T-helper 22 cell (primary cell): Measurements from ENCODE around the gene ATP9B.
"Not testable (repeated sequence)": the region's sequence is repeated elsewhere in the genome, so short reads cannot be mapped to it uniquely, and the experiment has no call there.

Experiments
- DNase-seq: peaks from one replicate; pipeline ENCODE4 v3.0.0-alpha.2; 2020; ENCODE audit warnings: low read depth

The ATP9B gene

DNA sequence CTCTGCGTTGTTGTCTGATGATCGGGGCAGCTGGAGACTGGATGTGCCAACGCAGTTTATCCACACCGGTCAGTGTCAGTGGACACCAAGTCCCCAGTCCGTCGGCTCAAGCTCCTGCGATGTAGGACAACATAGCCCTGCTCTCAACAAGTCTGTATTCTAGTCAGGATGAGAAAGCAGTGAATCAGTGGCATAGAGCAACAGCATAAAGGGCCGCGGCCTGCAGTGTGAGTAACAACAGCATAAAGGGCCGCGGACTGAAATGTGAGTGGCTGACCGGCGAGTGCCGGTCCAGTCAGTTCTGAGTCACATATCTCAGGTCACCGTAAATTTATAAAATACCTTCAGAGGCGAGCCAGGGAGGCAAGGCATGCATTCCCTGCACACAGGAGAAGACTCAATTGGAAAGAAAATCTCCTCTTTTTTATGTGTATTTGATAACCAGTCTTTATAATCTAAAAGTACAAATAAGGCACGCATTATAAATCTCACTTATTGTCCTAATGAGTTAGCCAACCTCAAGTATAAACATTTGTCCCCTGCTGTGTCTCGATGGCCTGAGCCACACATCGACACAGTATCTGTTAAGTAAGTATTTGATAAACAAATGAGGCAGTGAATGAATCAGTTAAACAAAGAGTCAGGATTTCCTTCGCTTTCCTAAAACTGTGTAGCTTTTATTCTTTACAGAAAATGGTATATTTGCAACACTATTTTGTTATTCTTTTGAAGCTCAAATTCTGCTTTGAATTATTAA lies 292.8 kb downstream of the ATP9B start:
- no peak for DNase-seq

- no peak for DNase-seq
Measured at GRCh38 chr18:79365701-79366100, 296.5 kb downstream of the ATP9B start.

- DNase-seq, result no peak
Measured at GRCh38 chr18:79366177-79367094, 297.2 kb downstream of the ATP9B start.

GRCh38 chr18:79367480-79367879 lies 298.3 kb downstream of the ATP9B start:
- no peak for DNase-seq

- DNase-seq, result no peak
Measured at GRCh38 chr18:79367989-79368388, 298.8 kb downstream of the ATP9B start.

DNA sequence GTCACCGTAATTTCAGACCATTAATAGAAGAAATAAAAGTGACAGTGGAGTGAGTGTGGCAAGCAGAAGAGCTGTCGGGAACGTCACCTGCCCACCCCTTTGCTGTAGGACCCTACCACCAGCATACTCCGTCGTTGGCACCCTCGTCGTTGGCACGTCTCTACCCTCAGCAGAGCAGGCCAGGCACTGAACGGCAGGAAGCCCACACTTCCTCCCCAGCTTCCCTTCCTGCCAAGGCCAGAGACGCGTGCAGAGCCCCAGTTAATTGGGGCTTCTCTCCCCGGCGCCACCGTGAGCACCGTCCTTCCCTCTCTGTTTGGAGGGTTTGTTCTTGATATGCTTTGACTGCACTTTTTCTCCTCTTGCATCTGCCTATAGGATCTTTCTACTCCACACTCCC lies 299.5 kb downstream of the ATP9B start:
- DNase-seq, result no peak

- DNase-seq, result no peak
Measured at GRCh38 chr18:79371561-79372121, 302.4 kb downstream of the ATP9B start.

DNA sequence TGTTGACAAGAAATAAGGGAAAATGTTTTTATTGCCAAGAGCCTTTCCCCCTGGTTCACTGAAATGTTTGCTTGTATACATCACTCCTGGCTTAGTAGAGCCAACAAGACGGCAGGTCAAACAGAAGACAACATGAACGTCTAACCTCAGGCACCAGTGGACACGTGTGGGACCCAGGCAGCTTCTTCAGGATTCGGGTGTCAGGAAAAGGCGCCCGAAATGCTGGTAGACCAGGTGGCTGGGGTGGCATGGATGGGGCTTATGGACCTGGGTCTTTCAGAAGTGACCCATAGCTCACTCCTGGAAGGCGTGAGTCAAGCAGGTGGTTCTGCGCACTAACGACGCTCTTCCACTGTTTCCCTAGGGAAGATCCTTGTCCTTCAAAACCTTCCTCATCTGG lies 303.3 kb downstream of the ATP9B start:
- DNase-seq, result no peak

DNA sequence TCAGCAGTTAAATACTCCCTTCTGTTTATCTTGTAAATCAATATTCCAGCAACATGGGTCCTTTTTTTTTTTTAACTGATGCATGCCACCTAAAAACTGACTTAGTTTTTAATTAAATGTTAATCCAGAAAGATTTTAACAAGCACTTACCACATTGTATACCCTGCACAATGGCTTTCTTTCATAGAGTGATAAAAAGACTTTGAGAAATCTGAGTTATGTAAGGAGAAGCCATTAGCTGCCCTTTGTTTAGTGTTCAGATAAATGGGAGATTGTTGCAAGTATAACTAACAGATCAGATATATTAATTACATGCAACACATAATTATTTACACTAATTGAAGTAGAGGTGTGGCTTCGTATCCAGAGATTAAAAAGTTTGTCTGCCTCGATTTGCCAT lies 303.8 kb downstream of the ATP9B start:
- DNase-seq, result no peak

- no peak for DNase-seq
Measured at GRCh38 chr18:79373736-79374135, 304.5 kb downstream of the ATP9B start.

GRCh38 chr18:79374408-79375171 lies 305.4 kb downstream of the ATP9B start:
- no peak for DNase-seq

GRCh38 chr18:79375441-79376154 lies 306.4 kb downstream of the ATP9B start:
- no peak for DNase-seq

- not testable (repeated sequence) for DNase-seq
Measured at GRCh38 chr18:79376661-79377060, 307.5 kb downstream of the ATP9B start.

DNA sequence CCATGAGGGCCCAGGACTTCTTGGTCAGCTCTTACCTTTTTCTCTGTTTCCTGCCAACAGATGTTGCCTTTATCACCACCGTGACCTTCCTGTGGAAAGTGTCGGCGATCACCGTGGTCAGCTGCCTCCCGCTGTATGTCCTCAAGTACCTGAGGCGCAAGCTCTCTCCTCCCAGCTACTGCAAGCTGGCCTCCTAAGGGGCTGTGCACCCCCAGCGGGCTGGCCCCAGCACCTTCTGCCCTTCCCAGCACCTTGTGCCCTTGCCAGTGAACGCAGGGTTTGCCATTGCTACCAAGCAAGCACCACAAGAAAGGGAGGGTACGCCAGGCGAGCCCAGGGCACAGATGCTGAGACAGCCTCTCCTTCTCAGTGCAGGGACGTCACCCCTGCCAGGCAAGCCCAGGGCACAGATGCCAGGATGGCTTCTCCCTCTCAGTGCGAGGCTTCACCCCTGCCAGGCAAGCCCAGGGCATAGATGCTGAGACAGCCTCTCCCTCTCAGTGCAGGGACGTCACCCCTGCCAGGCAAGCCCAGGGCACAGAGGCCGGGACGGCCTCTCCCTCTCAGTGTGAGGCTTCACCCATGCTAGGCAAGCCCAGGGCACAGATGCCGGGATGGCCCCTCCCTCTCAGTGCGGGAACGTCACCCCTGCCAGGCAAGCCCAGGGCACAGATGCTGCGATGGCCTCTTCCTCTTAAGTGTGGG lies 308.1 kb downstream of the ATP9B start:
- DNase-seq, result no peak

- DNase-seq, result peak; percentile 64
Measured at GRCh38 chr18:79378536-79379250, 309.5 kb downstream of the ATP9B start.

GRCh38 chr18:79379251-79379905 lies 310.2 kb downstream of the ATP9B start:
- no peak for DNase-seq

DNA sequence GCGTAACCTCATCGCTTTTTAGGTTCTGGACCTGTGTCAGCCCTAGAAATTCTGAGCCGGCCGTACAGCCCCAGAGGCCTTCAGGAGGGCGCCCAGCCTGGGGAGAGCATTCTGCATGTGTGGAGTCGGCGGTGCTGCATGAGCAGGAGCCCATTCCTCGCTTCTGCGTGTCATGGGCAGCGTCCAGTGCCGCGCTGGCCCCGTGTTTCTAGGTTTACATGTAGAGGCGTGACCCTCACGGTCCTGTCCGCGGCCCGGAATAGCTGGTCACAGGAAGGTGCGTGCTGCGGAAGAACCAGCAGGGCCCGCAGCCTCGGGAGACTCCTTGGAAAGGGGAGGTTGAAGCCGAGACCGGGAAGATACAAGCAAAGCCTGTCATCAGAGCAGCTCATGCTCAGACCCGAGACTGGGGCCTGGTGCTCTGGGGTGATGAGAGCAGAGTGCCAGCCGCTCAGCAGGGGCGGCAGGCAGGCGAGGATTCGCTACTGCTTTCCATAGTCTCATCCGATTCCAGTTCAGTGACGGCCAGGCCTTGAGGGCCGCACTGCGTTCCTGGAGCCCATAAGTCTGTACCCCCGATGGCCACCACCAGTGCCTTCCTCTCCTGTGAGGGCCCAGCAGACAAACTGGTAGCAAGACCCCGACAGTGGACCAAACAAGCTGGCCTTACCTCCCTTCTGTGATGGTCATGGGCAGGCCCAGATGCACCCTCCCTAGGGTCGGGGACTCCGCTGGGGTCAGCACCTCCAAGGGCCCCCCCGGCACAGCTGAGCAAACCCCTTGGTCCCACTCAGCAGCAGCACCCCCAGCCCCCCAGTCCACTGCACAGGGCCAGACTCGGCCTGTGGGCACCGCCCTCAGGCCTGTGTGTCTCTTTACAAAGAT lies 311.0 kb downstream of the ATP9B start:
- DNase-seq, result no peak
